ENCODE measurements around the gene MGME1. TPM values are rescaled to one million over a fixed set of nuclear protein-coding genes. Genes with fewer than 3 reads are reported as not detected.

The MGME1 gene
- total and polyA plus RNA-seq, 2 of the 13 experiments (the other 11 are each of a cell fraction or from before 2014, with no cell fraction given): 36.7 to 66.6 TPM

GRCh38 chr20:17944854-17945474, 23.9 kb upstream of the MGME1 start:
- peaks cover 23% of the 10 kb centered on the region for H4K20me1 ChIP-seq (ENCODE audit: insufficient read depth, low read length)
- 96% methylated on average over 4 of the region's 4 CpGs for WGBS (ENCODE audit: low lambda C conversion rate)
- FAIRE-seq: no peak
- no peak overlapping the region for H3K27ac ChIP-seq (ENCODE audit: extremely low read length, insufficient read depth, low read length)
- peaks cover 9% of the 10 kb centered on the region for H3K4me1 ChIP-seq (ENCODE audit: insufficient read depth, low read length)
- no peak overlapping the region for H2AFZ ChIP-seq (ENCODE audit: low read length)
- no peak overlapping the region for H3K4me2 ChIP-seq (ENCODE audit: low read depth, low read length)
- no peak for DNase-seq (ENCODE audit: low spot score)
- H3K27me3 ChIP-seq (ENCODE audit: control insufficient read depth in 1 of 2, insufficient read depth in 2 of 2, low read length in 2 of 2): no peaks in the 10 kb centered on the region
- H3K4me3 ChIP-seq (replicated peaks in 1 of 3; ENCODE audit: insufficient read depth in 1 of 3, low read depth in 2 of 3, low read length in 3 of 3): no peak overlapping the region
- TF ChIP-seq SAFB2 (CRISPR knock-in tag; IDR thresholded peaks at IDR 0.05; ENCODE audit: borderline replicate concordance, low read depth) (no peak), AHDC1 (CRISPR knock-in tag; IDR thresholded peaks at IDR 0.05; ENCODE audit: borderline replicate concordance) (0 out of 2 replicates have a peak, but pooled peaks have one; percentile 34), ZNF772 (CRISPR knock-in tag; IDR thresholded peaks at IDR 0.05) (0 out of 2 replicates have a peak, but pooled peaks have one; percentile 48), ZNF460 (CRISPR knock-in tag; IDR thresholded peaks at IDR 0.05; ENCODE audit: borderline replicate concordance) (0 out of 2 replicates have a peak, but pooled peaks have one; percentile 12), CSRNP1 (CRISPR knock-in tag; IDR thresholded peaks at IDR 0.05) (no peak), POLR2AphosphoS2 (IDR thresholded peaks at IDR 0.05; ENCODE audit: low read depth, low read length) (0 out of 2 replicates have a peak, but pooled peaks have one; percentile 33), REL (CRISPR knock-in tag; conservative IDR thresholded peaks at IDR 0.05) (0 out of 2 replicates have a peak, but pooled peaks have one; percentile 46), ZNF816 (CRISPR knock-in tag; IDR thresholded peaks at IDR 0.05; ENCODE audit: borderline replicate concordance) (0 out of 2 replicates have a peak, but pooled peaks have one; percentile 31), ZNF331 (CRISPR knock-in tag; IDR thresholded peaks at IDR 0.05) (peak; percentile 32; the same call in 1 of the 2 replicates), FOXJ3 (CRISPR knock-in tag; IDR thresholded peaks at IDR 0.05; ENCODE audit: borderline replicate concordance) (0 out of 2 replicates have a peak, but pooled peaks have one; percentile 18), RBM22 (optimal IDR thresholded peaks at IDR 0.05; ENCODE audit: low read length) (peak; percentile 99), POLR2G (IDR thresholded peaks at IDR 0.05; ENCODE audit: low read depth, low read length) (peak; percentile 68; the same call in 1 of the 2 replicates), RBAK (CRISPR knock-in tag; IDR thresholded peaks at IDR 0.05) (no peak), ZC3H4 (CRISPR knock-in tag; IDR thresholded peaks at IDR 0.05; ENCODE audit: borderline replicate concordance) (0 out of 2 replicates have a peak, but pooled peaks have one; percentile 28), ZNF850 (CRISPR knock-in tag; conservative IDR thresholded peaks at IDR 0.05) (no peak)
- CTCF ChIA-PET (ENCODE audit: low intra/inter-chr PET ratio, low total read pairs): no interaction called here
- POLR2A ChIA-PET: interaction anchor here (0.7 to 1.8 kb wide), 2 partner anchors 8 to 11 kb away, joined by 3 to 4 read pairs; no protein-coding TSS in a partner anchor
- no peak for ATAC-seq
- in situ Hi-C loops (cut with HindIII; ENCODE audit: extremely low pct_ligation_motif_present, low pct_unique_long_range_greater_than_20kb) (no loop called here), intact Hi-C loops (cut with micrococcal nuclease; ENCODE audit: unreplicated experiment) (no loop called here)
- H3K36me3 ChIP-seq (replicated peaks in 1 of 2; ENCODE audit: control insufficient read depth in 1 of 2, insufficient read depth in 2 of 2, low read length in 2 of 2): peaks cover 48 to 79% of the 10 kb centered on the region in 2 experiments
- H3K79me2 ChIP-seq (ENCODE audit: insufficient read depth, low read length): peaks cover 36% of the 10 kb centered on the region
- no peaks in the 10 kb centered on the region for H3K9me3 ChIP-seq (ENCODE audit: low read length)
- no TSS peak for BruUV-seq (replicated peaks)
- no peak overlapping the region for H3K9ac ChIP-seq (ENCODE audit: insufficient read depth, low read depth, low read length)

Measured in HepG2 (cell line).